ENCODE measurements around the gene NKD2. TPM values are rescaled to one million over a fixed set of nuclear protein-coding genes. Genes with fewer than 3 reads are reported as not detected.

Gene NKD2
- total RNA-seq, 1 donor from 2014 or later = 20.6 TPM

DNA sequence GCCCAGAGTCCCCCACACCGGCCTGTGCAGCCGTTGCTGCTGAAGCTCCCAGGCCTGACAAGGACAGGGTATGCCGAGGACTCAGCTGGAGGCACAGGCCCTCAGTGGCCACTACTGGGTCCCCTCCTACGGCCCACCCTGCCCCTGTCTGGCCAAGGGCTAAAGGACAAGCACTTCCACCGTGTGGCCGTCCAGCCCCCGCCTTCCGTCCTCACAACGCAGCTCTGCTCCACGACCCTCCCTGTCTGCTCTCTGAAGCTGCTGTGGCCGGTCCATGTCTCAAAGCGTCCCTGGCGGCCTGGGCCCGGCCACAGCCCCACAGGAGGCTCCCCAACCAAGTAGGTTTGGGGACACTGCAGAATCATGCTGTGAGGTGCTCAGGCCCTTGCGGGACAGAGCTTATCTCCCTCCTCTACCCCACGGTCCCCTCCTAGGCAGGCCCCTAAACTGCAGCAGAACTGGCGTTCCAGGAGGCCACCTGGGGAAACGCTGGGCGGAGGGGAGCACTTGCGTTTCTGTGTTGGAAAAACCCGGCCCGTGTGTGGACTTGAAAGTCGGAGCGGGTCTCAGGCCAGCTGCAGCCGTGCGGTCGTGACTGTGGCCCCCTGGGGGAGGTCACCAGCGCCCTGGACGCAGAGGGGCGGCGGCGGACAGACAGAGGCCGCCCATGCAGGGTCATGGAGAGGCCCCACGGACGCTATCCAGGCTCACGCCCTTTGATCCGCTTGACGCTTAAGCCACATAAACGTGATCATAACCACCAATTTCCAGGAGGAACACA is 45.6 kb downstream of the NKD2 start:
- peak overlapping the region; percentile 62 for H3K27ac Mint-ChIP-seq (ENCODE audit: unreplicated experiment)

GRCh38 chr5:1054799-1055775 is 46.5 kb downstream of the NKD2 start:
- Mint-ChIP-seq H3K36me3 (ENCODE audit: low read depth) (peaks cover 2% of the 10 kb centered on the region), H3K27me3 (ENCODE audit: low read depth) (no peaks in the 10 kb centered on the region), H3K4me3 (peak overlapping the region; percentile 19), H3K4me1 (peaks cover 16% of the 10 kb centered on the region), H3K9me3 (no peaks in the 10 kb centered on the region), H3K27ac (ENCODE audit: unreplicated experiment) (peak overlapping the region; percentile 67)
- no peak for TF ChIP-seq CTCF (conservative IDR thresholded peaks at IDR 0.05)
- DNase-seq (ENCODE audit: low read depth, low spot score) = no peak

More for the DNA sequence above, 45.6 kb downstream of the NKD2 start:
- DNase-seq (ENCODE audit: low read depth, low spot score) = no peak
- Mint-ChIP-seq H3K27me3 (ENCODE audit: low read depth) (no peaks in the 10 kb centered on the region), H3K36me3 (ENCODE audit: low read depth) (peaks cover 2% of the 10 kb centered on the region), H3K4me1 (peaks cover 13% of the 10 kb centered on the region), H3K4me3 (peak overlapping the region; percentile 19), H3K9me3 (no peaks in the 10 kb centered on the region)
- no peak for TF ChIP-seq CTCF (conservative IDR thresholded peaks at IDR 0.05)

DNA sequence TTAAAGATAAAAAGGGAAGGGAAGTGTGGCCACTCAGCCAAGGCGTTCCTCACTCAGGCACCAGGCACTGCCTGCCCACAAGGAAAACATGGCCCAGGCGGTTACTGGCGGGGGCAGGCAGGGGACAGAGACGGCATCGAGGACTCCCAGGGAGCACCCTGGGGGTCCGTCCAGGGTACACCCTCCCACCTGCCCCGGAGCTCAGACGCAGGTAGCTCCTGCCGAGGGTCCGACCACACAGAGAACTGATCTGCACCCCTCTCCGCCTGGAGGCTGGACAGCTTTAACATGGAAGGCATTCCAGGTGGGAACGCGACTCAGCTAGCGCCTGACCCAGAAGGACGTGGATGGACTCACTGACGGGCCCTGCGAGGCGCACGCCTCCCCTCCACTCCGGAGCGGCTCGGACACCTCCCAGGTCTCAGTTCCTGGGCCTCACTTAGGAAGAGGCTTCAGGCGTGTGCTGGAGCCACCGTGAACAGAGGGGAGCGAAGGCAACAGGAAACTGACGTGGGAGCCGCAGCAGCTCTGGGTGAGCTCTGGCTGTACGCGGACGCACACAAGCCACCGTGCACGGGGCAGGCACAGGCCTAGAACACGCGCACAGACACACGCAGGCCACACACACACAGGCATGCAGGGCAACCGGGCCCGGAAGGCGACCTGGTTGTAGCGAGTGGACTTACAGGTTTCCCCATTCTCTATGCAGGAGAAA is 47.5 kb downstream of the NKD2 start:
- H3K9me3 Mint-ChIP-seq = no peaks in the 10 kb centered on the region
- peaks cover 2% of the 10 kb centered on the region for H3K36me3 Mint-ChIP-seq (ENCODE audit: low read depth)
- H3K27me3 Mint-ChIP-seq (ENCODE audit: low read depth) = no peaks in the 10 kb centered on the region
- peaks cover 15% of the 10 kb centered on the region for H3K4me1 Mint-ChIP-seq
- H3K4me3 Mint-ChIP-seq = no peak overlapping the region
- no peak overlapping the region for H3K27ac Mint-ChIP-seq (ENCODE audit: unreplicated experiment)
- TF ChIP-seq CTCF (conservative IDR thresholded peaks at IDR 0.05) = no peak
- DNase-seq (ENCODE audit: low read depth, low spot score) = no peak

GRCh38 chr5:1056611-1057484 is 48.2 kb downstream of the NKD2 start:
- H3K4me1 Mint-ChIP-seq = peaks cover 15% of the 10 kb centered on the region
- H3K9me3 Mint-ChIP-seq = no peaks in the 10 kb centered on the region
- H3K27me3 Mint-ChIP-seq (ENCODE audit: low read depth) = no peaks in the 10 kb centered on the region
- no peak overlapping the region for H3K4me3 Mint-ChIP-seq
- no peak for TF ChIP-seq CTCF (conservative IDR thresholded peaks at IDR 0.05)
- H3K36me3 Mint-ChIP-seq (ENCODE audit: low read depth) = peaks cover 2% of the 10 kb centered on the region
- no peak for DNase-seq (ENCODE audit: low read depth, low spot score)
- no peak overlapping the region for H3K27ac Mint-ChIP-seq (ENCODE audit: unreplicated experiment)
